IPS-15b (cell line): Measurements from ENCODE around the gene LGR6.

Experiments used
- H3K27me3 ChIP-seq: one replicate; pipeline ENCODE4 v1.6.1; 2013; ENCODE audit warnings: low read length; ENCODE audit not compliant: control insufficient read depth, insufficient read depth
- H3K36me3 ChIP-seq: one replicate; pipeline ENCODE4 v1.6.1; 2013; ENCODE audit warnings: low read length; ENCODE audit not compliant: control insufficient read depth, insufficient read depth
- H3K4me1 ChIP-seq: one replicate; pipeline ENCODE4 v1.6.1; 2013; ENCODE audit warnings: mild to moderate bottlenecking, low read length; ENCODE audit not compliant: control insufficient read depth, insufficient read depth
- H3K4me3 ChIP-seq: one replicate; pipeline ENCODE4 v1.5.1; 2013; ENCODE audit warnings: low read depth, low read length
- H3K9ac ChIP-seq: one replicate; pipeline ENCODE4 v1.6.1; 2013; ENCODE audit warnings: low read depth, mild to moderate bottlenecking, low read length
- H3K9me3 ChIP-seq: one replicate; pipeline ENCODE4 v1.6.1; 2013; ENCODE audit warnings: mild to moderate bottlenecking, low read length; ENCODE audit not compliant: control insufficient read depth, insufficient read depth

The LGR6 gene

GRCh38 chr1:202198366-202198724, 4.7 kb downstream of the LGR6 start:
- Histone ChIP-seq H3K9me3 (no peaks in the 10 kb centered on the region), H3K36me3 (no peaks in the 10 kb centered on the region), H3K4me3 (no peak overlapping the region), H3K9ac (no peak overlapping the region), H3K27me3 (peaks cover 28% of the 10 kb centered on the region), H3K4me1 (peaks cover 8% of the 10 kb centered on the region)

GRCh38 chr1:202199040-202199889, 5.7 kb downstream of the LGR6 start:
- Histone ChIP-seq H3K4me1 (peaks cover 6% of the 10 kb centered on the region), H3K9me3 (no peaks in the 10 kb centered on the region), H3K9ac (no peak overlapping the region), H3K4me3 (no peak overlapping the region), H3K36me3 (no peaks in the 10 kb centered on the region), H3K27me3 (peaks cover 21% of the 10 kb centered on the region)

- no peaks in the 10 kb centered on the region for H3K9me3 ChIP-seq
- no peaks in the 10 kb centered on the region for H3K36me3 ChIP-seq
- H3K4me1 ChIP-seq = peaks cover 6% of the 10 kb centered on the region
- H3K4me3 ChIP-seq = no peak overlapping the region
- no peak overlapping the region for H3K9ac ChIP-seq
- H3K27me3 ChIP-seq = peaks cover 13% of the 10 kb centered on the region
Measured at GRCh38 chr1:202200112-202200548, 6.5 kb downstream of the LGR6 start.

- Histone ChIP-seq H3K27me3 (peaks cover 8% of the 10 kb centered on the region), H3K4me1 (peaks cover 6% of the 10 kb centered on the region), H3K4me3 (no peak overlapping the region), H3K9me3 (no peaks in the 10 kb centered on the region), H3K36me3 (no peaks in the 10 kb centered on the region), H3K9ac (no peak overlapping the region)
Measured at GRCh38 chr1:202200669-202201068, 7.1 kb downstream of the LGR6 start.

GRCh38 chr1:202201266-202201665, 7.7 kb downstream of the LGR6 start:
- H3K36me3 ChIP-seq = no peaks in the 10 kb centered on the region
- H3K9ac ChIP-seq = no peak overlapping the region
- peaks cover 6% of the 10 kb centered on the region for H3K4me1 ChIP-seq
- peaks cover 4% of the 10 kb centered on the region for H3K27me3 ChIP-seq
- H3K9me3 ChIP-seq = no peaks in the 10 kb centered on the region
- no peak overlapping the region for H3K4me3 ChIP-seq

GRCh38 chr1:202201971-202202370, 8.4 kb downstream of the LGR6 start:
- Histone ChIP-seq H3K9ac (no peak overlapping the region), H3K9me3 (no peaks in the 10 kb centered on the region), H3K27me3 (no peaks in the 10 kb centered on the region), H3K4me1 (peaks cover 6% of the 10 kb centered on the region), H3K36me3 (no peaks in the 10 kb centered on the region), H3K4me3 (no peak overlapping the region)

- H3K4me3 ChIP-seq = no peak overlapping the region
- no peaks in the 10 kb centered on the region for H3K9me3 ChIP-seq
- no peak overlapping the region for H3K9ac ChIP-seq
- no peaks in the 10 kb centered on the region for H3K36me3 ChIP-seq
- peaks cover 6% of the 10 kb centered on the region for H3K4me1 ChIP-seq
- no peaks in the 10 kb centered on the region for H3K27me3 ChIP-seq
Measured at GRCh38 chr1:202202500-202203168, 9.0 kb downstream of the LGR6 start.

GRCh38 chr1:202203238-202204039, 9.8 kb downstream of the LGR6 start:
- no peaks in the 10 kb centered on the region for H3K36me3 ChIP-seq
- peaks cover 6% of the 10 kb centered on the region for H3K4me1 ChIP-seq
- H3K9ac ChIP-seq = no peak overlapping the region
- no peaks in the 10 kb centered on the region for H3K27me3 ChIP-seq
- no peak overlapping the region for H3K4me3 ChIP-seq
- H3K9me3 ChIP-seq = no peaks in the 10 kb centered on the region

GRCh38 chr1:202204065-202204464, 10.5 kb downstream of the LGR6 start:
- Histone ChIP-seq H3K4me1 (peaks cover 6% of the 10 kb centered on the region), H3K9ac (no peak overlapping the region), H3K9me3 (no peaks in the 10 kb centered on the region), H3K36me3 (no peaks in the 10 kb centered on the region), H3K4me3 (no peak overlapping the region), H3K27me3 (no peaks in the 10 kb centered on the region)

GRCh38 chr1:202205523-202206190, 12.1 kb downstream of the LGR6 start:
- Histone ChIP-seq H3K4me1 (no peaks in the 10 kb centered on the region), H3K4me3 (no peak overlapping the region)

GRCh38 chr1:202207292-202207691, 13.7 kb downstream of the LGR6 start:
- no peaks in the 10 kb centered on the region for H3K36me3 ChIP-seq
- H3K4me3 ChIP-seq = no peak overlapping the region
- no peaks in the 10 kb centered on the region for H3K9me3 ChIP-seq
- H3K27me3 ChIP-seq = peaks cover 6% of the 10 kb centered on the region
- H3K4me1 ChIP-seq = no peaks in the 10 kb centered on the region
- no peak overlapping the region for H3K9ac ChIP-seq

More at GRCh38 chr1:202205523-202206190, 12.1 kb downstream of the LGR6 start:
- Histone ChIP-seq H3K9ac (no peak overlapping the region), H3K27me3 (no peaks in the 10 kb centered on the region), H3K9me3 (no peaks in the 10 kb centered on the region), H3K36me3 (no peaks in the 10 kb centered on the region)
